GM12892 (cell line): ENCODE measurements around the gene TCF12.

Experiments used
- POLR2A ChIP-seq: IDR thresholded peaks from 2 replicates; pipeline ENCODE4 v1.6.1; 2011; ENCODE audit warnings: low read depth, low read length, control low read depth
- POLR2AphosphoS5 ChIP-seq: IDR thresholded peaks from 2 replicates; pipeline ENCODE4 v1.6.1; 2011; ENCODE audit warnings: low read depth, low read length, control low read depth

DNA sequence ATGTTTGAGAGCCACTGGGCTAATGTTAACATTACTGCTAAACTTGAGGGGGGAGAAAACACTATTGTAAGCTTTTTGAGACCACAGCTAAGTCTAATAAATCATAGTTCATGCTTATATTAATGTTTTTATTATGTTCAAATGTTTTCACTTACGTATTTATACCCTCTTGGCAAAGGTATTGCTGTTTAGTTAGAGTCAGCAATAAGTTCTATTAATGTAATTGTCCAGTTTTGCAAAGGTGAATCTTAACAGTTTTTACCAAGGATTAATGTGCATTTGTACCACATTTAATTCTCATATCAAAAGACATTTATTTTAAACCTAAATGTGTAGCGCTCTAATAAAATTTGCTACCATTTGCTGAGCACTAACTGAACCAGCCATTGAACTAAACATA is 251.2 kb downstream of the TCF12 start:
- TF ChIP-seq POLR2AphosphoS5 (no peak), POLR2A (no peak)
